GM18502 (cell line): ENCODE measurements around the gene RNF220.

Experiments used
- ATAC-seq: cut with Tn5 transposase; IDR thresholded peaks from one replicate; pipeline ENCODE4 v1.9.1; 2021; ENCODE audit warnings: mild to moderate bottlenecking; ENCODE audit not compliant: unreplicated experiment, poor library complexity

RNF220 gene

GRCh38 chr1:44406737-44407429 is 1.8 kb downstream of the RNF220 start:
- ATAC-seq, result no peak

- ATAC-seq, result no peak
These were observed 2.6 kb downstream of the RNF220 start for GRCh38 chr1:44407430-44408211.

GRCh38 chr1:44408212-44408582 is 3.1 kb downstream of the RNF220 start:
- ATAC-seq, result no peak

GRCh38 chr1:44408632-44409602 is 3.9 kb downstream of the RNF220 start:
- no peak for ATAC-seq

- ATAC-seq, result no peak
These were observed 4.7 kb downstream of the RNF220 start for GRCh38 chr1:44409757-44410156.

- ATAC-seq, result no peak
These were observed 6.8 kb downstream of the RNF220 start for GRCh38 chr1:44411861-44412260.

GRCh38 chr1:44412601-44413000 is 7.5 kb downstream of the RNF220 start:
- ATAC-seq, result no peak

GRCh38 chr1:44413740-44414139 is 8.7 kb downstream of the RNF220 start:
- ATAC-seq, result no peak

GRCh38 chr1:44415013-44415412 is 10.0 kb downstream of the RNF220 start:
- no peak for ATAC-seq

GRCh38 chr1:44416408-44416807 is 11.4 kb downstream of the RNF220 start:
- no peak for ATAC-seq

GRCh38 chr1:44417351-44418021 is 12.4 kb downstream of the RNF220 start:
- no peak for ATAC-seq

- no peak for ATAC-seq
These were observed 13.1 kb downstream of the RNF220 start for GRCh38 chr1:44418022-44418673.

GRCh38 chr1:44419901-44420300 is 14.8 kb downstream of the RNF220 start:
- ATAC-seq, result no peak

- no peak for ATAC-seq
These were observed 15.5 kb downstream of the RNF220 start for GRCh38 chr1:44420535-44420934.

GRCh38 chr1:44421446-44421884 is 16.4 kb downstream of the RNF220 start:
- ATAC-seq, result no peak

GRCh38 chr1:44422161-44422560 is 17.1 kb downstream of the RNF220 start:
- ATAC-seq, result no peak

- ATAC-seq, result no peak
These were observed 18.8 kb downstream of the RNF220 start for GRCh38 chr1:44423591-44424537.

GRCh38 chr1:44424747-44425146 is 19.7 kb downstream of the RNF220 start:
- ATAC-seq, result no peak
